Chondrocyte (in vitro differentiated cells): Measurements from ENCODE around the gene MRPL48. TPM values are rescaled to one million over a fixed set of nuclear protein-coding genes. Genes with fewer than 3 reads are reported as not detected.
"Not testable (repeated sequence)": the region's sequence is repeated elsewhere in the genome, so short reads cannot be mapped to it uniquely, and the experiment has no call there.

Source experiments
- DNase-seq: peaks from one replicate; pipeline ENCODE4 v3.0.0; 2021; ENCODE audit warnings: mixed read lengths, low spot score
- H3K27ac Mint-ChIP-seq: one replicate; pipeline ENCODE4 v1.8.0; 2021; ENCODE audit warnings: mild to moderate bottlenecking, moderate library complexity, mixed read lengths; ENCODE audit not compliant: unreplicated experiment
- H3K27me3 Mint-ChIP-seq: 2 replicates; pipeline ENCODE4 v1.8.0; 2021; ENCODE audit warnings: low read depth, mixed read lengths
- H3K36me3 Mint-ChIP-seq: 2 replicates; pipeline ENCODE4 v1.8.0; 2021; ENCODE audit warnings: low read depth, mixed read lengths
- H3K4me1 Mint-ChIP-seq: 2 replicates; pipeline ENCODE4 v1.8.0; 2021; ENCODE audit warnings: low read depth, mild to moderate bottlenecking, mixed read lengths
- H3K4me3 Mint-ChIP-seq: one replicate; pipeline ENCODE4 v1.8.0; 2021; ENCODE audit warnings: mild to moderate bottlenecking, moderate library complexity, mixed read lengths; ENCODE audit not compliant: unreplicated experiment
- H3K9me3 Mint-ChIP-seq: 2 replicates; pipeline ENCODE4 v1.8.0; 2021; ENCODE audit warnings: low read depth, mixed read lengths
- CTCF ChIP-seq: fragments of 200-600 bp; sonication (generic); IDR thresholded peaks from 2 replicates; pipeline ENCODE4 v1.5.0; 2021; ENCODE audit warnings: antibody characterized with exemption, mild to moderate bottlenecking, moderate library complexity
- total RNA-seq: library from RNA; stranded (reverse); gene quantifications from 3 replicates; pipeline ENCODE4 v1.2.1, GENCODE V29; 2021

MRPL48 gene
- total RNA-seq, 1 donor from 2014 or later = 25.8 TPM

GRCh38 chr11:73875840-73876239, 88.2 kb downstream of the MRPL48 start:
- H3K36me3 Mint-ChIP-seq = peaks cover 7% of the 10 kb centered on the region
- no peak for DNase-seq
- no peak for TF ChIP-seq CTCF

DNA sequence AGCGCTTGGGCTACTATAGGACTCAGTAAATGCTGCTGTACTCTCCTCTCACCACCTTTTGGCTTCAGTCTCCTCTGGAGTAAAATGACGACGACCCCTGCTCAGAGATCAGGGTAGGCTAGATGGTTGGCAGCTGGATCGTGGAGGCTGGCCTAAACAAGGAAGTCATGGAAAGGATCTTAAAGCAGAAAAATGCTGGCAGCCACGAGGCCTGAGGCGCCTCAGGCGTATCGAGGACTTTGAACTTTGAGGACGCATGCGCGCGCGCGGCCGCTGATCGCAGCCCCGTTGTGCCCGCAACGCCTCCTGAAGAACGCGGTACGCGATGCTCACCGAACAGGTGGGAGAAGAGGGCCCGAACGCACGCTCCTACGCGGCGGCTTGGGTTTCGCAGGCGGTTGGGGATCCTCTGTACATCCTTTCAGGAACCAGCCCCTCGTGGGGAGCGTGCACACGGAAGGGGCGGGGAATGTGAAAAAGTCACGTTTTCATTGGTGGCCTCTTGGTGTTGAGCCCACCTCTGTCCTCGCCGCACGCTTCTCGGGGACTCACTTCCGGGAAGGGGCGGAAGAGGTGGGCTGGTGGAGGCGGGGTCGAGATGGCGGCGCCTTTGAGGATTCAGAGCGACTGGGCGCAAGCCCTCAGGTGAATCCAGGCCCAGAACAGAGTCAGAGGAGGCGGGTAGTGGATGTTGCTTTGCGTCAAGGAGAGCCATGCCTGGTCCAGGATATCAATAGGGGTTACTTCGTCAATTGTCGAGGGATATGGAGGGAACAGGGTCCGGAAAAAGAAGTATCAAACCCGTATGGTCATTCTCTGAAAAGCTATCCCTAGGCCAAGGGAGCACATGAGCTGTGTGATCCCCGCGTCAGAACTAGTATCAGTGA, 89.0 kb downstream of the MRPL48 start, which contains the start of the genes COA4 and PAAF1:
Gene COA4 (minus strand): TSS at position 423 of the 887 bp plus-strand sequence. CDS start 3,468 bp downstream, outside the sequence.
Gene PAAF1 (plus strand): TSS at position 576 of the 887 bp plus-strand sequence. CDS start 23 bp downstream, at position 599.
- peak; percentile 88 for DNase-seq
- Mint-ChIP-seq H3K4me3 (peak within 1 kb of the TSS; percentile 96), H3K9me3 (no peaks in the 10 kb centered on the region), H3K27ac (peak within 1 kb of the TSS; percentile 98), H3K4me1 (peaks cover 26% of the 10 kb centered on the region), H3K27me3 (no peaks in the 10 kb centered on the region), H3K36me3 (peaks cover 7% of the 10 kb centered on the region)
- no peak for TF ChIP-seq CTCF

More at GRCh38 chr11:73875840-73876239, 88.2 kb downstream of the MRPL48 start:
- peaks cover 26% of the 10 kb centered on the region for H3K4me1 Mint-ChIP-seq
- H3K9me3 Mint-ChIP-seq = no peaks in the 10 kb centered on the region
- H3K27ac Mint-ChIP-seq = peak overlapping the region; percentile 98
- H3K27me3 Mint-ChIP-seq = no peaks in the 10 kb centered on the region
- H3K4me3 Mint-ChIP-seq = peak overlapping the region; percentile 96

GRCh38 chr11:73878771-73879170, 91.1 kb downstream of the MRPL48 start:
- TF ChIP-seq CTCF = no peak
- Mint-ChIP-seq H3K9me3 (no peaks in the 10 kb centered on the region), H3K27me3 (no peaks in the 10 kb centered on the region), H3K36me3 (peaks cover under 1% of the 10 kb centered on the region), H3K27ac (no peak overlapping the region), H3K4me1 (peaks cover 26% of the 10 kb centered on the region), H3K4me3 (no peak overlapping the region)
- DNase-seq = no peak

- not testable (repeated sequence) for H3K27ac Mint-ChIP-seq, H3K27me3 Mint-ChIP-seq, H3K9me3 Mint-ChIP-seq, H3K4me3 Mint-ChIP-seq, H3K36me3 Mint-ChIP-seq, DNase-seq
- H3K4me1 Mint-ChIP-seq = peaks cover 21% of the 10 kb centered on the region
Measured at GRCh38 chr11:73880449-73880848, 92.8 kb downstream of the MRPL48 start.

DNA sequence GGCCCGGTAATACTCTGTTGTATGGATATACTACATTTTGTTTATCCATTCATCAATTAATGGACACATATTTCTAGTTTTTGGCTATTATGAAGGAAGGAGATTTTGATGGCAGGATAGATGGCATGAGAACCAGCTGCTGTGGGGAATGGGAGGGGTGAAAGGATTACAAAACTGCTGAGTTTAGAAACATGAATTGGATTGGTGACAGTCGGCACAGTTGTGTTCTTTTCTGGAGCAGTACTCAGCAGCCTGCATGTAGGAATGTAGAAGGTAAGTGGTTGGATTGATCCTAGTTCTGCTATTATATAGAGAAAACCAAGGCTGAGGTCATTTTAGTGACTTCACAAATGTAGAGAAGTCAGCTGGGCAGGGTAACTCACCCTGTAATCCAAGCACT, 96.2 kb downstream of the MRPL48 start:
- H3K4me1 Mint-ChIP-seq = no peaks in the 10 kb centered on the region
- H3K4me3 Mint-ChIP-seq = no peak overlapping the region
- TF ChIP-seq CTCF = no peak
- DNase-seq = no peak
- no peak overlapping the region for H3K27ac Mint-ChIP-seq
- peaks cover 7% of the 10 kb centered on the region for H3K36me3 Mint-ChIP-seq
- H3K9me3 Mint-ChIP-seq = no peaks in the 10 kb centered on the region
- no peaks in the 10 kb centered on the region for H3K27me3 Mint-ChIP-seq
